ENCODE measurements around the gene CTDSPL. TPM values are rescaled to one million over a fixed set of nuclear protein-coding genes. Genes with fewer than 3 reads are reported as not detected.
A peak's percentile ranks its signal among the peaks of the same experiment; 100 is the strongest.

CTDSPL gene
- total RNA-seq, 1 experiment from 2014 or later, result 16.6 TPM

DNA sequence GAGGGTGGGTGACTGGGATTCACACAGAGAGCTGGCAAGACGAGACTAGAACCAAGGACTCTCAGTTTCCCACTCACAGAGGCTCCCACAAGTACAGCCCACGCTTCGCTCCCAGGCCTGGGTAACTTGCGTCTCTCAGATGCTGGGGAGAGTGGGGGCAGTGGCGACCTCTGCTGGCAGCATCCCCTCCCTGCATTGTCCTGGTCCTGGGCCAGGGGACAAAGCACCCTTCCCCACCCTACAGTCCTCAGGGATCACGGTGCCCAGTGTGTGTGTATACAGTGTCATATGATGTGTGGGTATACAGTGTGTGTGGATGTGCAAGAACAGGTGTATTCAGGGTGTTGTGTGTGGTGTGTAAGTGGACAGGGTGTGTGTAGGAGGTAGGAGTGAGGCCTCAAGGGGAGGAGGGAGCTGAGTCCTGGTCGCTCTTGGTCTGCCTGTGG, 141.7 kb downstream of the CTDSPL start:
- TF ChIP-seq, protein P1, sequence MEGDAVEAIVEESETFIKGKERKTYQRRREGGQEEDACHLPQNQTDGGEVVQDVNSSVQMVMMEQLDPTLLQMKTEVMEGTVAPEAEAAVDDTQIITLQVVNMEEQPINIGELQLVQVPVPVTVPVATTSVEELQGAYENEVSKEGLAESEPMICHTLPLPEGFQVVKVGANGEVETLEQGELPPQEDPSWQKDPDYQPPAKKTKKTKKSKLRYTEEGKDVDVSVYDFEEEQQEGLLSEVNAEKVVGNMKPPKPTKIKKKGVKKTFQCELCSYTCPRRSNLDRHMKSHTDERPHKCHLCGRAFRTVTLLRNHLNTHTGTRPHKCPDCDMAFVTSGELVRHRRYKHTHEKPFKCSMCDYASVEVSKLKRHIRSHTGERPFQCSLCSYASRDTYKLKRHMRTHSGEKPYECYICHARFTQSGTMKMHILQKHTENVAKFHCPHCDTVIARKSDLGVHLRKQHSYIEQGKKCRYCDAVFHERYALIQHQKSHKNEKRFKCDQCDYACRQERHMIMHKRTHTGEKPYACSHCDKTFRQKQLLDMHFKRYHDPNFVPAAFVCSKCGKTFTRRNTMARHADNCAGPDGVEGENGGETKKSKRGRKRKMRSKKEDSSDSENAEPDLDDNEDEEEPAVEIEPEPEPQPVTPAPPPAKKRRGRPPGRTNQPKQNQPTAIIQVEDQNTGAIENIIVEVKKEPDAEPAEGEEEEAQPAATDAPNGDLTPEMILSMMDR (IDR thresholded peaks at IDR 0.05), result peak; percentile 90
- no peak for TF ChIP-seq POLR2AphosphoS5 (IDR thresholded peaks at IDR 0.05; ENCODE audit: low read depth, low read length)
- no peak for TF ChIP-seq SIN3A (IDR thresholded peaks at IDR 0.05; ENCODE audit: borderline replicate concordance, insufficient read depth, low read depth, low read length)
- TF ChIP-seq, protein P2, sequence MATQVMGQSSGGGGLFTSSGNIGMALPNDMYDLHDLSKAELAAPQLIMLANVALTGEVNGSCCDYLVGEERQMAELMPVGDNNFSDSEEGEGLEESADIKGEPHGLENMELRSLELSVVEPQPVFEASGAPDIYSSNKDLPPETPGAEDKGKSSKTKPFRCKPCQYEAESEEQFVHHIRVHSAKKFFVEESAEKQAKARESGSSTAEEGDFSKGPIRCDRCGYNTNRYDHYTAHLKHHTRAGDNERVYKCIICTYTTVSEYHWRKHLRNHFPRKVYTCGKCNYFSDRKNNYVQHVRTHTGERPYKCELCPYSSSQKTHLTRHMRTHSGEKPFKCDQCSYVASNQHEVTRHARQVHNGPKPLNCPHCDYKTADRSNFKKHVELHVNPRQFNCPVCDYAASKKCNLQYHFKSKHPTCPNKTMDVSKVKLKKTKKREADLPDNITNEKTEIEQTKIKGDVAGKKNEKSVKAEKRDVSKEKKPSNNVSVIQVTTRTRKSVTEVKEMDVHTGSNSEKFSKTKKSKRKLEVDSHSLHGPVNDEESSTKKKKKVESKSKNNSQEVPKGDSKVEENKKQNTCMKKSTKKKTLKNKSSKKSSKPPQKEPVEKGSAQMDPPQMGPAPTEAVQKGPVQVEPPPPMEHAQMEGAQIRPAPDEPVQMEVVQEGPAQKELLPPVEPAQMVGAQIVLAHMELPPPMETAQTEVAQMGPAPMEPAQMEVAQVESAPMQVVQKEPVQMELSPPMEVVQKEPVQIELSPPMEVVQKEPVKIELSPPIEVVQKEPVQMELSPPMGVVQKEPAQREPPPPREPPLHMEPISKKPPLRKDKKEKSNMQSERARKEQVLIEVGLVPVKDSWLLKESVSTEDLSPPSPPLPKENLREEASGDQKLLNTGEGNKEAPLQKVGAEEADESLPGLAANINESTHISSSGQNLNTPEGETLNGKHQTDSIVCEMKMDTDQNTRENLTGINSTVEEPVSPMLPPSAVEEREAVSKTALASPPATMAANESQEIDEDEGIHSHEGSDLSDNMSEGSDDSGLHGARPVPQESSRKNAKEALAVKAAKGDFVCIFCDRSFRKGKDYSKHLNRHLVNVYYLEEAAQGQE (IDR thresholded peaks at IDR 0.05; ENCODE audit: insufficient read depth in 1 of 2, low read depth in 2 of 2, low read length in 1 of 2), result no peak
- H3K36me3 ChIP-seq (ENCODE audit: control insufficient read depth, insufficient read depth, low read length), result no peaks in the 10 kb centered on the region
- H3K4me3 ChIP-seq (ENCODE audit: low read depth in 2 of 2, low read length in 2 of 2), result no peak overlapping the region
- ChIA-PET CTCF (interaction anchor here (0.9 kb wide), 1 partner anchor 56 kb away, joined by 4 read pairs; no protein-coding TSS in a partner anchor), POLR2A (no interaction called here)
- DNase-seq (ENCODE audit: low read depth, low spot score) (no peak), ATAC-seq (peak; percentile 56)
- in situ Hi-C loops (cut with HindIII; ENCODE audit: low pct_unique_long_range_greater_than_20kb, low sequenced_read_pairs) (no loop called here), intact Hi-C loops (cut with micrococcal nuclease; ENCODE audit: unreplicated experiment) (no loop called here)
- H3K9me3 ChIP-seq (ENCODE audit: control insufficient read depth, insufficient read depth, low read depth, low read length), result no peaks in the 10 kb centered on the region
- 0 out of 2 replicates have a peak, but pooled peaks cover under 1% of the 10 kb centered on the region for H3K4me1 ChIP-seq (ENCODE audit: control insufficient read depth, insufficient read depth, low read length)
- no peaks in the 10 kb centered on the region for H3K27me3 ChIP-seq (ENCODE audit: control insufficient read depth, insufficient read depth, low read length)
- H3K27ac ChIP-seq (ENCODE audit: low read length), result no peak overlapping the region
- BruUV-seq (replicated peaks), result no TSS peak

DNA sequence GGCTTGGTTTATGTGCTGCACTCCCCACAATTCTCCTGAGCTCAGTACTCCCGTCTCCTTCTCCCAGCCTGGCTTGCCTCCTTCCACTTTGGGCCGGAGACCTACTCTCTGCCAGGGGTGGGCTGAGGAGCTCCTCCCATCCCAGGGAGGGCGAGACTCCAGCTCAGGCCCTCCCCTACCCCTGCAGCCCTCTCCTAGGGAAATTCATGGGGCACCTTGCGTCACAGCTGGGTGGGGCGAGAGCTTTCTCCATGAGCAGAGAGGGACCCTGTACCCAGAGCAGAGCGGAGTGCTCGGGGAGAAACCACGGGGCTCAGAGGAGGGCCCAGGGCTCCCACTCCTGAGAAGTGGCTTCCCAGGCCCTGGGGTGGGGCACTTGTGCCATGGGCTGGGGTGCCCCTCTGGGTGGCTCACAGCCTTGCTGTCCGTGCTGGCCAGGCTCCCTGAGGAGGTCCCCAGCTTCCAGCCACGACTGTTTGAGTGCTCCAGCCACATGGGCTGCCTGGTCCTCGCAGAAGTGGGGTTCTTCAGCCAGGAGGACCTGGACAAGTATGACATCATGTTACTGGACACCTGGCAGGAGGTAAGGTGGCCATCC, 142.2 kb downstream of the CTDSPL start:
- no peaks in the 10 kb centered on the region for H3K27me3 ChIP-seq (ENCODE audit: control insufficient read depth, insufficient read depth, low read length)
- in situ Hi-C loops (cut with HindIII; ENCODE audit: low pct_unique_long_range_greater_than_20kb, low sequenced_read_pairs), result no loop called here
- TF ChIP-seq, protein P1 (IDR thresholded peaks at IDR 0.05), result no peak
- TF ChIP-seq POLR2AphosphoS5 (IDR thresholded peaks at IDR 0.05; ENCODE audit: low read depth, low read length), result no peak
- TF ChIP-seq, protein P2 (IDR thresholded peaks at IDR 0.05; ENCODE audit: insufficient read depth in 1 of 2, low read depth in 2 of 2, low read length in 1 of 2), result no peak
- no peaks in the 10 kb centered on the region for H3K36me3 ChIP-seq (ENCODE audit: control insufficient read depth, insufficient read depth, low read length)
- H3K4me1 ChIP-seq (ENCODE audit: control insufficient read depth, insufficient read depth, low read length), result no peaks in the 10 kb centered on the region
- H3K9me3 ChIP-seq (ENCODE audit: control insufficient read depth, insufficient read depth, low read depth, low read length), result no peaks in the 10 kb centered on the region
- no TSS peak for BruUV-seq (replicated peaks)
- ChIA-PET CTCF (interaction anchor here (0.9 kb wide), 1 partner anchor 56 kb away, joined by 4 read pairs; no protein-coding TSS in a partner anchor), POLR2A (no interaction called here)
- H3K27ac ChIP-seq (ENCODE audit: low read length), result no peak overlapping the region
- ATAC-seq (peak; percentile 9; the same call in 1 of the 2 replicates), DNase-seq (ENCODE audit: low read depth, low spot score) (no peak)
- no peak overlapping the region for H3K4me3 ChIP-seq (ENCODE audit: low read depth in 2 of 2, low read length in 2 of 2)
- intact Hi-C loops (cut with micrococcal nuclease; ENCODE audit: unreplicated experiment), result no loop called here
